Parathyroid adenoma (tissue), 2 donors: ENCODE data around the gene NKX6-1.

Experiments
- H2AFZ ChIP-seq: fragments of 300-600 bp; sonication (generic); one replicate; pipeline ENCODE4 v1.7.0; 2017; ENCODE audit warnings: antibody characterized with exemption, mild to moderate bottlenecking
- H3K27ac ChIP-seq: fragments of 300-600 bp; sonication (generic); one replicate; pipeline ENCODE4 v1.7.0; 2017
- H3K27me3 ChIP-seq: fragments of 300-600 bp; sonication (generic); one replicate; pipeline ENCODE4 v1.7.0; 2017; ENCODE audit warnings: low read length; ENCODE audit not compliant: control insufficient read depth, insufficient read depth
- H3K36me3 ChIP-seq: fragments of 300-600 bp; sonication (generic); one replicate; pipeline ENCODE4 v1.7.0; 2017; ENCODE audit warnings: low read length; ENCODE audit not compliant: control insufficient read depth, insufficient read depth
- H3K4me1 ChIP-seq: fragments of 300-600 bp; sonication (generic); one replicate; pipeline ENCODE4 v1.7.0; 2017; ENCODE audit warnings: control low read depth
- H3K4me2 ChIP-seq: fragments of 300-600 bp; sonication (generic); one replicate; pipeline ENCODE4 v1.7.0; 2017; ENCODE audit warnings: low read length
- H3K4me3 ChIP-seq: fragments of 300-600 bp; sonication (generic); one replicate; pipeline ENCODE4 v1.7.0; 2017; ENCODE audit warnings: low read depth, low read length
- H3K79me2 ChIP-seq: fragments of 300-600 bp; sonication (generic); one replicate; pipeline ENCODE4 v1.7.0; 2017; ENCODE audit warnings: control low read depth
- H3K9ac ChIP-seq: fragments of 300-600 bp; sonication (generic); one replicate; pipeline ENCODE4 v1.7.0; 2017; ENCODE audit warnings: mild to moderate bottlenecking
- H3K9me3 ChIP-seq: fragments of 300-600 bp; sonication (generic); one replicate; pipeline ENCODE4 v1.7.0; 2017; ENCODE audit warnings: low read length; ENCODE audit not compliant: control insufficient read depth
- CTCF ChIP-seq: fragments of 300-600 bp; sonication (generic); IDR thresholded peaks from one replicate; pipeline ENCODE4 v1.7.0; 2017; ENCODE audit warnings: antibody characterized with exemption, mild to moderate bottlenecking
- donor health status: primary hyperparathyroidism.

NKX6-1 gene

GRCh38 chr4:84491481-84491880 is 7.6 kb downstream of the NKX6-1 start:
- Histone ChIP-seq H3K79me2 (no peaks in the 10 kb centered on the region), H3K9ac (no peak overlapping the region), H3K4me2 (no peak overlapping the region), H2AFZ (no peak overlapping the region), H3K36me3 (no peaks in the 10 kb centered on the region), H3K27me3 (peaks cover 12% of the 10 kb centered on the region), H3K9me3 (no peaks in the 10 kb centered on the region), H3K27ac (no peak overlapping the region), H3K4me1 (no peaks in the 10 kb centered on the region), H3K4me3 (no peak overlapping the region)
- TF ChIP-seq CTCF, result no peak

DNA sequence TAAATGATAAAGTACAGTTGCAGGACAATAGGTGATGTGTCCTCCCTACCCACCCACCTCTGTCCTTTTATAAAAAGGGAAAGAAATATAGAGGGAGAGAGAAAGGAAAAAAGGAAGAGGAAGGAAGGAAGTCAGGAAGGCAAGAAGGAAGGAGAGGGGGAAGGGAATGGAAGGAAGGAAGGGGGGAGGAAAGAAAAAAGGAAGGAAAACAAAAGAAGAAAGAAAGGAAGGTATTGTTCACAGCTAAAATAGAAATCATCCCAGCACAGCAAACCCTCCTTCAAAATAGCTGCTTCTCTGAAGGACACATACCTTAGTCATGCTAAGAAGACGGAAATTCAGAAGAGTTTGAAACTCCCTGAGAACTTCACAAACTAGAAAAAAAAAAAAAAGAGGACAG is 8.4 kb downstream of the NKX6-1 start:
- peaks cover 8% of the 10 kb centered on the region for H3K27me3 ChIP-seq

GRCh38 chr4:84484236-84484635 is 14.9 kb downstream of the NKX6-1 start:
- Histone ChIP-seq H3K9ac (no peak overlapping the region), H3K27me3 (no peaks in the 10 kb centered on the region), H3K36me3 (no peaks in the 10 kb centered on the region), H3K9me3 (no peaks in the 10 kb centered on the region), H3K27ac (no peak overlapping the region), H3K79me2 (no peaks in the 10 kb centered on the region), H3K4me1 (no peaks in the 10 kb centered on the region), H3K4me2 (no peak overlapping the region), H2AFZ (no peak overlapping the region), H3K4me3 (no peak overlapping the region)
- TF ChIP-seq CTCF, result no peak

More for the DNA sequence above, 8.4 kb downstream of the NKX6-1 start:
- TF ChIP-seq CTCF, result no peak
- Histone ChIP-seq H3K4me3 (no peak overlapping the region), H3K36me3 (no peaks in the 10 kb centered on the region), H2AFZ (no peak overlapping the region), H3K4me2 (no peak overlapping the region), H3K27ac (no peak overlapping the region), H3K4me1 (no peaks in the 10 kb centered on the region), H3K9ac (no peak overlapping the region), H3K9me3 (no peaks in the 10 kb centered on the region), H3K79me2 (no peaks in the 10 kb centered on the region)

DNA sequence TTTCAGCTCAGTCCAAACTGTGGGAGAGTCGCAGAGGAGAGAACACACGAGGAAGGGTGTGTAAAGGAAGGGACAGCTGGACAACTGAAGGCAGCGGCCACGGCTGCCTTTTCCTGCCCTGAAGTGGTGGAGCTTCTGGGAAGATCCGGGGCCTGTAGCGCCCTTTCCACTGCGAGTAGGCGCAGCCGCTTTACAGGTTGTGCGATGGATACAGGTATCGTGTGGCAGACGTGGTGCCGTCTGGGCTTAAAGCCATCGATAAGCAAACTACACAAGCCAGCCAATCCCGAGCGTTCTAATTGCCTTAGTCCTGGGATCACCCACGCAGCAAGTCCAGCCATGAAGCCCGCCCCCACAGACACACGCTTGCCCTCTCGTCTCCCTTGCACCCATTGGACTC is 15.4 kb downstream of the NKX6-1 start:
- no peaks in the 10 kb centered on the region for H3K36me3 ChIP-seq
- H3K9ac ChIP-seq, result no peak overlapping the region

More for the DNA sequence above, 15.4 kb downstream of the NKX6-1 start:
- Histone ChIP-seq H2AFZ (no peak overlapping the region), H3K4me2 (no peak overlapping the region), H3K79me2 (no peaks in the 10 kb centered on the region), H3K27me3 (no peaks in the 10 kb centered on the region), H3K27ac (no peak overlapping the region), H3K4me3 (no peak overlapping the region), H3K9me3 (no peaks in the 10 kb centered on the region), H3K4me1 (no peaks in the 10 kb centered on the region)
- TF ChIP-seq CTCF, result no peak
